Stimulated activated naive CD4-positive, alpha-beta T cell treated with Interleukin-2 at 50 U/mL for 16 hours (primary cell): ENCODE measurements around the gene ACTG1.

Experiments used
- DNase-seq: peaks from one replicate; lab custom pipeline; 2025; lab: John Stamatoyannopoulos, UW

ACTG1 gene

GRCh38 chr17:81481073-81481799 lies 31.4 kb downstream of the ACTG1 start:
- DNase-seq: peak; percentile 28

DNA sequence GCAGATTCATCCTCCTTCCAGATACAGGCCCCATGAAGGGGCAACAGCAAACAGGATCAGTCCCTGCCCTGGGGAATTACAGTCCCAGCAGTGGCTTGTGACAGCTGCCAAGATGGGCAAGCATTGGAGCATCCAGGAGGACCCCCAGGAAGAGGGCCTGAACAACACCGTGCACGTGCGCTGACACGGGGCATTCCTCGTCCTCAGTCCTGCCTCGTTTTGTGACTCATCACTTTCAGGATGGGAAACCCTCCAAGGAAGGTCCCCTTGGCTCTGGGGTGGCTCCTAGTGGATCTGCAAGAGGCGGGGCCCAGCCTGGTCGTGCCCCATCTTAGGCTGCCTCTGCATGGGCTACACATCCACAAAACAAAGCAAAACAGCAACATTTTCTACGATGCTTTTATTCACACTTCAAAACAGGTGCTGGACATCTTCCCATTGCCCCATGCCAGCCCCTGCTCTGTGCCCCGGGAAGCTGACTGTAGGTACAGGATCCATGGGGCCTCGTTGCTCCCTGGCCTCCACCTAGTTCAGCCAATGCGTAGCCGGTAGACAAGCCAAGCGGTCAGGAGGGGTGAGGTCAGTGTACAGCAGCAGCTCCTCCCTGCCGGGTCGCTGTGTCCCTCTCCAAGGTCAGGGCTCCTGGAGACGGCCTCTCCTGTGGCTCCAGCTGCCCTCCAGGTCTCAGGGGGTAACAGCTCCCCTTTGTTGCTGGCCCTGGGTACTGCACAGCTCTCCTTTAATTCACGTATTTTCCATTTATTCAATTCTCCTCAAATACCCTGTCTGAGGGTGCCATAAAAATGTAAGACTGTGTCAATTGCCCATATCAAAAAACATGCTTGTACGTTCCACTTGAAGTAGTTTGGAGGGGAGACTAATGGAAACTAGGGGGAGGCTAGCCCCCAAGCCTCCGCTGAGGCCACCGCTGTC lies 32.2 kb downstream of the ACTG1 start:
- no peak for DNase-seq

GRCh38 chr17:81479175-81480071 lies 33.2 kb downstream of the ACTG1 start:
- no peak for DNase-seq

DNA sequence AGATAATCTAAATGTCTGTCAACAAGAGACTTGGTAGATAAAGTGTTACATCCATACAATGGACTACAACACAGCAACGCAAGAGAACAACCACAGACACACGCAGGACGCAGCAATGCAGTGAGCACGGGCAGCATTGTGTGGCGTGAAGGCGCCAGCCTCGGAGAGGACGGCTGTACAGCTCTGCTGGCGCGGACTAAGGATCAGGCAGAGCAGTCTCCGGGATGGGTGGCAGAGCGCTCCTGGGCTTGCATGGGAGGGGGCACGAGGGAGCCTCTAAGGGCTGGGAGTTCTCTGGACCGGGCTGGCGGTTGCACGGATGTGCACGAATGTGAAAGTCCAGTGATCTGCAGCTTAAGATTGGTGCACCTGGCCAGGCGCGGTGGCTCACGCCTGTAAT lies 34.5 kb downstream of the ACTG1 start:
- no peak for DNase-seq

DNA sequence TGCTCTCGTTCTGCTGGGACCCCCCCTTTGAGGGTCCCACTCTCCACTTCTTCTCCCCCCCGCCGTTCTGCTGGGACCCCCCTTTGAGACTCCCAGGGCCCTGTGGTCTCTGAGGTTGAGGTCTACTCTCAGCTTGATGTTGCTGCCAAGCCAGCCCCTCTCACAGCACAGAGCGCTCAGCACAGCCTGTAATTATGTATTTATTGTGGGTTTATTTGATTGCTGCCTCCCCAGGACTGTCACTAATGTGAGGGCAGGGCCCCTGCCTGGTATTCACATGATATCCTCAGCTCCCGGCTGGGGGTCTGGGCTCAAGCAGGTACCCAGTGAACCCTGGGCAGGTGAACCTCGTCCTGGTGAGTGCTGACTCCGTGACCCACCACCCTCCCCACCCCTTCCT lies 35.4 kb downstream of the ACTG1 start:
- DNase-seq: no peak

GRCh38 chr17:81476635-81477034 lies 36.0 kb downstream of the ACTG1 start:
- no peak for DNase-seq

DNA sequence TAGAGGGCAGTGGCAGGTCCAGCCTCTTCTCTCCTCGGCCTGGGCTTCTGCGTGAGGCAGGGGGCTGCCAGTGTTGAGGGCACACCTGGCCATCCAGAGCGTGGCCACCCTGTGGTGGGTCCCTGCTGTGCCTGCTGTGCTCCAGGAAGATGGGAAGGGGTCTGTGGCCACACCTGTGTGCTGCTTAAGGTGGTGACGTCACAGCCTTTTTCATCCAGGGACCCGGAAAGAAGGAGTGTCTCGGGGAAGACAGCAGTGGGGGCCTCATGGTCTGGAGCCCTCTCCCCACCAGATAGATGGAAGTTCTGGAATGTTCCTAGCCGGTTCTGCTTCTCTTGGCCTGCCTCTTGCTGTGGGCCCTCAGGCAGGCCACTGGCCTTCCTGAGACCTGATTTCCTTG lies 36.5 kb downstream of the ACTG1 start:
- DNase-seq: no peak

DNA sequence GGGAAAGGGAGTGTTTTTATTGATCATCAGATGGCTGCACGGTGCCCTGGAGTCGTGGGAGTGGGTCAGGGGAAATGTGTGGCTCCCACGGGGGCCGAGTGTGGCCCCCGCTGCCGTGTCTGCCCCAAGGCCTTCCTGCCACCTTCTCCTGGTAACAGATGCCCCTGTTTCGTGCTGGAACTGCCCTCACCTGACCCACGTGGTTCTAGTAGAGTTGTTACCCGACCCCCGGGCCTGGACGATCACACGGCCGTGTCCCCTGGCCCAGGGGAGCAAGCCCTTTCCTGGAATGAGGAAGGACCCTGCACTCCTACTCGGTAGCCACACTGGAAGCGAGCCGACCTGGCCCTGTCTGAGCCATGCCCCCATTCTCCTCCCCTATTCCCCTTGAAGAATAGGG lies 37.6 kb downstream of the ACTG1 start:
- DNase-seq: no peak

GRCh38 chr17:81473019-81473418 lies 39.6 kb downstream of the ACTG1 start:
- DNase-seq: no peak

DNA sequence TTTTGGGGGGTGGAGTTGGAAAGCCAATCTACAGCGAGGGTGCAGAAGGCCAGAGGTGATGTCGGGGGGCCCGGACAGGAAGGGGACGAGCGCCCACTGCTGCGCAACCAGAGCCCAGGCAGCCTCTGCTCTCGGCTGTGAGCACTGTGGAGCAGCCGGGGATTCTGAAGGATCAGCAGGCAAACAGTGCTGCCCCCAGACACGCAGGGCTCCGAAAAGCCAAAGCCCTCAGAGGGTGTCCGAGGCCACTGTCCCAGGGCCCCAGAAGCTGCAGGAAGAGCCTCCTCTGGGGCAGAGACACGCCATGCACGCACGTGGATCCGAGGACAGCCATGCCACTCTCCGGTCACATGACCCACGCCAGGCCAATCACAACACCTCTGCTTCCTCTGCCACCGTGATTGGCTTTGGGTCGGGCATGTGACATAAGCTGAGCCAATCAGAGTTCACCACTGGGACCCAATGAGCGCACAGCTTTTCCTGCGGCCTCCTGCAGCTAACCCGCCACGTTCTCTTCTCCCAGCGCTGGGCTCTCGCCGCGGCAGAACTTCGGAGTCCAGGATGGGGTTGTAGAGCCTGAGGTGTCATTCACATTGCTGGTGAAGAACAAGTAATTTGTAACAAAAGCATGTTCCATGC lies 40.7 kb downstream of the ACTG1 start:
- DNase-seq: no peak

DNA sequence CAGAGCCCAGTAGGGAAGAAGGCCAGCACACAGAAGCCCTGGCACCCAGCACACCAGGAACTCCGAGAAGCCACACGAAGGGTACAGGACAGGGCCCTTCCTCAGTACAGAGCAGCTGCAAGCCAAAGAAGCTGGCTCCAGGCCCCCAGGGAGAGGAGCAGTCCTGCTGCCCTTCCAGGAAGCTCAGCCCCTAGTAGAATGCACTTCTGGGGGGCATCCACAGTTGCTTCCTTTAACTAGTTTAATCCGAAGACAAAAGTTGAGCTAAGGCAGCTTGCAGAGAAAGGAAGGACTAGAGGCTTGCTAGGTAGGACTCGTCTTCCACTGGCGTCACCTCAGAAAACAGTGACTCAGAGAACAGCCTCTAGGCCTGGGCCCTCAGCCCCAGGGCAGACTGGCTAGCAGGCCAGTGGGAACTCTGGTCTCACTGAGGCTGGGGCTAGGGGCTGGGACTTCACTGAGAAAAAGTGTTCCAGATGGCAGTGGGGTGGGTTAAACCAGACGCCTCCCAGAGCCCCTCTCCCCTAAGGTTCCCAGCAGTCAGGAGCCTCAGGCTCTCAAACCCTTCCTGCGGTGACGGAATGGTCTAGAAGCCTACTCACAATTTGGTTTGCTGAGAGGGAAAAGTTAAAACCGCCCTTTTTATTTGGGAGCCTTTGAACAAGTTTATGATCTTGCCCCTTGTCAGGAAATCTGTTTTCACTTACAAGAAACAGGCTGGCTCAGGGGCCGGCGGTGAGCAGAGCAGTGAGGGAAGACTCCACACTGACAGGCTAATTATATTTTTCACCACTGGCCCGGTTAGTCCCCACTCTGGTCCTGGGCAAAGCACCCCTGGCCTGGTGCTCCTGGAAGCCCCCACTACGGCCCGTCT lies 41.4 kb downstream of the ACTG1 start:
- no peak for DNase-seq

DNA sequence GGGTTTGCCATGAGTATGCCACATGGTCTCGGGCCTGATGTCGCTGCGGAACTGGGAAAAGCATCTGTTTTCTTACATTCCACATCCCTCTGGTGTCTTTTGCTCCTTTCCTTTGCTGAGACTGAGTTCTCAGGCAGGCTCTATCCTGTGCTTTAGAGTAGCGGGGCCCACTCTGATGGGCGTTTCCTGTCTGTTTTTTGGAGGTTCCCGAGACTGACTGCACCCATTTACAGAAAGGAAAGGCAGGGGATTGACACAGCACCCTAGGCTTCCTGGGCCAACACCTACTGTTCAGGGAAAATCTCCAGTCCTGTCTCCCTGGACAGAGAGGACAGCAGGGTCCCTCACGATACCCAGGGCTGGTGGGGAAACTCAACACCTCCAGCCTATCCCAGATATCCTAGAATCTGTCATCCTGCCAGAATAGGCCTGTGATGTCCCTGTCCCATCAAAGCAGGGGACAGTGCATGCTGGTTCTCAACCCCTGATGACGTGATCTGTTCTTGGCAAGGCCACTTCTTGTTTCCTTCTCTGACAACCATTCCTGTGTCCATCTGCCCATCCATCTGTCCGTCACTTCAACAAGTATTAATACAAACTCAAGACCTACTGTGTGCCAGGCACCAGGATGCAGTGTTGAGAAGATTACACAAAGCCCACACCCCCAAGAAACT lies 42.2 kb downstream of the ACTG1 start:
- DNase-seq: no peak

- no peak for DNase-seq
Measured at GRCh38 chr17:81469266-81469665, 43.3 kb downstream of the ACTG1 start.

DNA sequence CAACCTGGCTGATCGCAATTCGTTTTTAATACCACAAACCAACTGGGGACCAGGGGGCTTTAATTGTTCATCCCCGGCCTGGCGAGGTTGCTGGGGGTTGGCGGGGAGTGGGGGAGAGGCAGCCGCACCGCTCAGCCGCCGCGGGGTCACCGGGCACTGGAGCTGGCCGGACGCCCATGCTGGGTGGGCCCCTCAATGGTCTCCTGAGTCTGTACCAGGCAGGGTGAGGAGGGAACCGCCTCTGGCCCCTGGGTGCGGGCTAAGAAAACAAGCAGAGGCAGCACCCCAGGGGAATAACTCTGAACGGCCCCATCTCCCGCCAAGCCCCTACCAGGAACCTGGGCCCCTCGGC lies 43.9 kb downstream of the ACTG1 start:
- DNase-seq: no peak

DNA sequence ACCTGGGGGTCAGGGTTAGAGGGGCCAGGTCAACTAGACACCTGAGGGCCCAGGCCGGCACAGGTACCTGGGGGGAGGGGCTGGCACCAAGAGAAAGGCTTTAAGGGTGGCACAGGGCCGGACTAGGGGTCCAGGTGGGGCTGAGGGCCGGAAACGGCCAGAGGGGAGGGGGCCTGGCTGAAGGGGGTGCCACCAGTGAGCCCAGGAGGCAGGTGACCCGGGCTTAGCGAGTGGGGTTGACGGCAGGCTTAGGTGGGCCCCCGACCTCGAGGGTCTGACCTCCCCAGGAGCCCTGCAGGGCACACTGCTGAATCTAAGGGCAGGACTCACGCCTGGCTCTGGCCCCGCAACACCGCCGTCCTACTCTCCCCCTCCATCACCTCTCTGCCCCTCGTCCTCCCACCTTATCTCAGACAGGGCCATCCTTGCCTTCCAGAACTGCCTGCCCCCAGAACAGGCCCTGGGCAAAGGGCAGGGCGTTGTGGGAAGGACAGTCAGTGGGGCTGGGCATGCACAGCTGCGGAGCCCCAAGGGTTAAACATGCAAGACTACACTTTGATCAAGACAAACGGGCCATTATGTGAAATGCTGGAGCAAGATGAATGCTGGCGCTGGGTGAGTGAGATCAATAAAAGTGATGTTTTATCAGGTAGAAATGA lies 44.4 kb downstream of the ACTG1 start:
- no peak for DNase-seq

GRCh38 chr17:81466564-81467472 lies 45.8 kb downstream of the ACTG1 start:
- DNase-seq: no peak

- no peak for DNase-seq
Measured at GRCh38 chr17:81465910-81466309, 46.7 kb downstream of the ACTG1 start.

GRCh38 chr17:81464586-81464985 lies 48.0 kb downstream of the ACTG1 start:
- no peak for DNase-seq

DNA sequence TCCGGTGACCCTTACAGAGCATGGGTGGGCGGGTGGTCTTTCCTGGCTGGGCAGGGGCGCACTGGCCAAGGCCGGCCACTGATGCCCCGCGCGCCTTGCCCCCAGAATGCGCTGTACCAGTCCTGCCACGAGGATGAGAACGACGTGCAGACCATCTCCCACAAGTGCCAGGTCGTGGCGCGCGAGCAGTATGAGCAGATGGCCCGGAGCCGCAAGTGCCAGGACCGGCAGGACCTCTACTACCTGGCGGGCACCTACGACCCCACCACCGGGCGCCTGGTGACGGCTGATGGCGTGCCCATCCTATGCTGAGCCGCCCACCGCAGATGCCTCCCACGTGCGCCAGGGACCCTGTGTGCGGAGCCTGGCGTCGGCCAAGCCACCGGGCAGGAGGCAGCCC lies 49.1 kb downstream of the ACTG1 start:
- no peak for DNase-seq
